Measurements from ENCODE around the gene FLNA.

The FLNA gene

GRCh38 chrX:154363706-154364439 is 10.6 kb downstream of the FLNA start:
- no peak for DNase-seq (ENCODE audit: low read depth)
- no peak overlapping the region for H3K4me3 ChIP-seq (ENCODE audit: control insufficient read depth, low read depth, low read length)
- TF ChIP-seq, protein P1, sequence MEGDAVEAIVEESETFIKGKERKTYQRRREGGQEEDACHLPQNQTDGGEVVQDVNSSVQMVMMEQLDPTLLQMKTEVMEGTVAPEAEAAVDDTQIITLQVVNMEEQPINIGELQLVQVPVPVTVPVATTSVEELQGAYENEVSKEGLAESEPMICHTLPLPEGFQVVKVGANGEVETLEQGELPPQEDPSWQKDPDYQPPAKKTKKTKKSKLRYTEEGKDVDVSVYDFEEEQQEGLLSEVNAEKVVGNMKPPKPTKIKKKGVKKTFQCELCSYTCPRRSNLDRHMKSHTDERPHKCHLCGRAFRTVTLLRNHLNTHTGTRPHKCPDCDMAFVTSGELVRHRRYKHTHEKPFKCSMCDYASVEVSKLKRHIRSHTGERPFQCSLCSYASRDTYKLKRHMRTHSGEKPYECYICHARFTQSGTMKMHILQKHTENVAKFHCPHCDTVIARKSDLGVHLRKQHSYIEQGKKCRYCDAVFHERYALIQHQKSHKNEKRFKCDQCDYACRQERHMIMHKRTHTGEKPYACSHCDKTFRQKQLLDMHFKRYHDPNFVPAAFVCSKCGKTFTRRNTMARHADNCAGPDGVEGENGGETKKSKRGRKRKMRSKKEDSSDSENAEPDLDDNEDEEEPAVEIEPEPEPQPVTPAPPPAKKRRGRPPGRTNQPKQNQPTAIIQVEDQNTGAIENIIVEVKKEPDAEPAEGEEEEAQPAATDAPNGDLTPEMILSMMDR (IDR thresholded peaks at IDR 0.05; ENCODE audit: control insufficient read depth, insufficient read depth, low read depth, low read length, missing control alignments), result no peak

DNA sequence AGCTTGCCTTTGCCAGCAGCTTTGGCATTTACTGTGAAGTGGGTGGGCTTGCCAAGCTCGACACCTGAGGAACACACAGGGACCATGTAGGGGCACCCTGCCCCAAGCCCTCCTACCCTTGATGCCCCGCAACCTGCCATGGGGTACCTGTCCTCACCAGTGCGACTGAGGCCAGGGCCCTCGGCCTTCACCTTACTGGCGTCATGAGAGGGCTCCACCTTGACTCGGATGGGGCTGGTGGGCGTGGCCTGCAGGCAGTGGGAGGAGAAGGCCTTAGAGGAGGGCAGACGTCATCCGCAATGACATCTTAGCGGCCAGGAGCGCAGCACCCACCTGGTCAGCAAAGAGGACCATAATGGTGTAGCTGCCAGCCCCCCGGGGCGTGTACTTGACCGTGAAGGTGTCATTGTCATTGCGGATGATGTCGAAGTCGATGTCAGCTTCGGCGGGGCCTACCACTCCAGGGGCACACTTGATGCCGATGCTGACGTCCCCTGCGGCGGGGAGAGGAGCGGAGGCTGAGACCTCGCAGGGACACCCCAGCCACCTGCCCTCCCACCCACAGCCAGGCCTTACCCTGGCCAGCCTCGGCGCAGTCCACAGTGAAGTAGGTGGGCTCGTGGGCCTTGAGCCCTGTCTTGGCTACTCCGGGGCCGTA is 12.2 kb downstream of the FLNA start:
- H3K4me3 ChIP-seq (ENCODE audit: control insufficient read depth, low read depth, low read length), result no peak overlapping the region
- TF ChIP-seq, protein P1 (IDR thresholded peaks at IDR 0.05; ENCODE audit: control insufficient read depth, insufficient read depth, low read depth, low read length, missing control alignments), result no peak
- no peak for DNase-seq (ENCODE audit: low read depth)

GRCh38 chrX:154360155-154360713 is 14.2 kb downstream of the FLNA start:
- TF ChIP-seq, protein P1 (IDR thresholded peaks at IDR 0.05; ENCODE audit: control insufficient read depth, insufficient read depth, low read depth, low read length, missing control alignments), result no peak
- no peak overlapping the region for H3K4me3 ChIP-seq (ENCODE audit: control insufficient read depth, low read depth, low read length)
- no peak for DNase-seq (ENCODE audit: low read depth)

DNA sequence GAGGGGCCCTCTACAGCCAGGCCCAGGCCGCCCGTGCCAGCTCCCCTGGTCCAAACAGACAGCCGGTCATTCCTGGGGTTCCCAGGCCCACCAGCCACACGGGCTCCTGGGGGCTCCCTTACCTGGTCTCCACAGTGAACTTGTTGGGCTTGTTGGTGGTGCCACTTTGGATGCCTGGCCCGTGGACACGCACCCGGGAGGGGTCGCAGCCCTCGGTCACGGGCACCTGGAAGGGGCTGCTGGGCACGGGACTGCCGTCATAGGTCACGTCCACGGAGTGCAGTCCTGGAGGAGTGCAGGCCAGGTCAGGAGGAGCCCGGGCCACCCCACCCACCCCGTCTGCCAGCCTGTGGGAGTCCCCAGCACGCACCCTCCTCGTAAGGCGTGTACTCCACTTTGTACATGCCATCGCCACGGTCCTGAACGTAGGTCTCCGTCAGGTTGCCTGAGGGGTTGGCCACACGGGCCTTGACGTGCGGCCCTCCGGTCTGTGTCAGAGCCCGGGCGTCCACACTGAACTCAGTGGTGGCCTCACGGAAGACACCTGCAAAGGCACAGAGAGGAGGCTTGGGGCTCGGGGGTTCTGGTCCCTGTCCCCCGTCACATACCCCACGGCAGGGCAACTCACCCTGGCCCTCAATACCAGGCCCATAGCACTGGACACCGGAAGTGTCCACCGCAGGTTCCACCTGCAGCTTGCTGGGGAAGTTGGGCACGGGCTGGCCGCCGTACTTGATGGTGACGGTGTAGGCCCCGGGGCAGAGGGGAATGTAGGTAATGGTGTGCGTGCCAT is 14.9 kb downstream of the FLNA start:
- TF ChIP-seq, protein P1 (IDR thresholded peaks at IDR 0.05; ENCODE audit: control insufficient read depth, insufficient read depth, low read depth, low read length, missing control alignments), result no peak
- no peak overlapping the region for H3K4me3 ChIP-seq (ENCODE audit: control insufficient read depth, low read depth, low read length)

GRCh38 chrX:154358829-154359228 is 15.6 kb downstream of the FLNA start:
- DNase-seq (ENCODE audit: low read depth), result no peak
- TF ChIP-seq, protein P1 (IDR thresholded peaks at IDR 0.05; ENCODE audit: control insufficient read depth, insufficient read depth, low read depth, low read length, missing control alignments), result no peak
- no peak overlapping the region for H3K4me3 ChIP-seq (ENCODE audit: control insufficient read depth, low read depth, low read length)

More for the DNA sequence above, 14.9 kb downstream of the FLNA start:
- DNase-seq (ENCODE audit: low read depth), result no peak

- no peak for DNase-seq (ENCODE audit: low read depth)
- no peak overlapping the region for H3K4me3 ChIP-seq (ENCODE audit: control insufficient read depth, low read depth, low read length)
- TF ChIP-seq, protein P1 (IDR thresholded peaks at IDR 0.05; ENCODE audit: control insufficient read depth, insufficient read depth, low read depth, low read length, missing control alignments), result no peak
Measured at GRCh38 chrX:154358011-154358410, 16.4 kb downstream of the FLNA start.
